GM12878 (cell line): Measurements from ENCODE around the gene NUAK2. TPM values are rescaled to one million over a fixed set of nuclear protein-coding genes. Genes with fewer than 3 reads are reported as not detected.

Source experiments
- ATAC-seq: fragments of 200-7000 bp; cut with Tn5 transposase; 3 replicates; pipeline ENCODE4 v1.9.1; 2020; ENCODE audit warnings: mild to moderate bottlenecking, moderate library complexity
- BruUV-seq: library from RNA; stranded (reverse); fragments of 400-500 nt; replicated peaks from 2 replicates; lab custom pipeline; 2021; lab: Mats Ljungman, UMichigan
- CTCF ChIA-PET: fragments of 300-600 bp; sonication (Branson Sonifier 250); formaldehyde crosslinking; extraction: SDS; loops from one replicate; lab custom pipeline; 2021; ENCODE audit warnings: inconsistent platforms; lab: Yijun Ruan, JAX
- POLR2A ChIA-PET: fragments of 350-600 bp; formaldehyde crosslinking; extraction: SDS; loops from one replicate; lab custom pipeline; 2021; ENCODE audit warnings: inconsistent platforms; lab: Charles Lee
- RAD21 ChIA-PET: fragments of 300-600 bp; sonication (Branson Sonifier 250); formaldehyde crosslinking; loops from one replicate; lab custom pipeline; 2023; ENCODE audit warnings: antibody characterized with exemption; ENCODE audit not compliant: unreplicated experiment; lab: Charles Lee
- SMC1A ChIA-PET: fragments of 300-600 bp; sonication (Branson Sonifier 250); formaldehyde crosslinking; loops from one replicate; lab custom pipeline; 2023; ENCODE audit not compliant: unreplicated experiment, uncharacterized antibody; lab: Charles Lee
- DNase-seq: peaks from one replicate; pipeline ENCODE4 v3.0.0-alpha.2; 2011; ENCODE audit warnings: low read depth, low spot score
- FAIRE-seq: peaks from 3 replicates; lab custom pipeline; 2011; peaks lifted over from hg19 to GRCh38; lab: Jason Lieb, UNC
- H2AFZ ChIP-seq: 2 replicates; pipeline ENCODE4 v1.6.0; 2011; ENCODE audit warnings: low read depth, low read length, control low read depth; ENCODE audit not compliant: control insufficient read depth
- H3K27ac ChIP-seq: 2 replicates; pipeline ENCODE4 v1.5.1; 2011; ENCODE audit warnings: control low read depth; ENCODE audit not compliant: control insufficient read depth, insufficient read depth
- H3K27me3 ChIP-seq, 2 experiments: replicated peaks in 1 of 2; 2 replicates each; pipeline versions ENCODE4 v1.6.0 to v1.6.1; 2011; ENCODE audit warnings: low read length in 1 of 2; ENCODE audit not compliant: control insufficient read depth in 2 of 2, insufficient read depth in 2 of 2
- H3K36me3 ChIP-seq, 2 experiments: 2 replicates each; pipeline ENCODE4 v1.5.1; 2011; ENCODE audit warnings: low read length in 1 of 2; ENCODE audit not compliant: control insufficient read depth in 2 of 2, insufficient read depth in 2 of 2
- H3K4me1 ChIP-seq: 2 replicates; pipeline ENCODE4 v1.6.1; 2011; ENCODE audit warnings: mild to moderate bottlenecking, low read length, moderate library complexity, mixed read lengths; ENCODE audit not compliant: control insufficient read depth, insufficient read depth
- H3K4me2 ChIP-seq: 2 replicates; pipeline ENCODE4 v1.6.0; 2011; ENCODE audit warnings: control low read depth; ENCODE audit not compliant: control insufficient read depth, insufficient read depth
- H3K4me3 ChIP-seq: fragments of 200-600 bp; sonication (generic); 2 replicates; pipeline ENCODE4 v1.5.1; 2016
- H3K79me2 ChIP-seq: 2 replicates; pipeline ENCODE4 v1.6.0; 2011; ENCODE audit warnings: low read length; ENCODE audit not compliant: control insufficient read depth, insufficient read depth
- H3K9ac ChIP-seq: 2 replicates; pipeline ENCODE4 v1.8.0; 2011; ENCODE audit warnings: low read length, control low read depth, mixed read lengths; ENCODE audit not compliant: control insufficient read depth, insufficient read depth
- H3K9me3 ChIP-seq: replicated peaks from 3 replicates; pipeline ENCODE4 v1.5.1; 2011; ENCODE audit warnings: mild to moderate bottlenecking, low read length; ENCODE audit not compliant: control insufficient read depth, insufficient read depth
- H4K20me1 ChIP-seq: 2 replicates; pipeline ENCODE4 v1.6.0; 2011; ENCODE audit not compliant: control insufficient read depth, insufficient read depth
- BHLHE40 ChIP-seq, 2 experiments: fragments of 450-650 bp in 1 of 2; IDR thresholded peaks; 2 replicates each; pipeline ENCODE4 v1.6.1; 2011 to 2017; ENCODE audit warnings: low read depth in 2 of 2, borderline replicate concordance in 1 of 2, improper control_type of control experiment in 1 of 2, low read length in 1 of 2, mild to moderate bottlenecking in 1 of 2
- IKZF1 ChIP-seq: fragments of 450-650 bp; conservative IDR thresholded peaks from 2 replicates; pipeline ENCODE4 v1.6.1; 2017; ENCODE audit warnings: antibody characterized with exemption, mild to moderate bottlenecking
- IRF4 ChIP-seq: IDR thresholded peaks from 2 replicates; pipeline ENCODE4 v1.6.1; 2011; ENCODE audit warnings: low read depth, low read length
- KAT2A ChIP-seq: conservative IDR thresholded peaks from 2 replicates; pipeline ENCODE4 v1.6.1; 2011; ENCODE audit warnings: low read depth, low read length; ENCODE audit not compliant: control insufficient read depth
- LARP7 ChIP-seq: fragments of 450-650 bp; IDR thresholded peaks from 2 replicates; pipeline ENCODE4 v1.6.1; 2017; ENCODE audit warnings: mild to moderate bottlenecking
- MEF2B ChIP-seq: fragments of 450-650 bp; IDR thresholded peaks from 2 replicates; pipeline ENCODE4 v1.6.1; 2018; ENCODE audit warnings: mild to moderate bottlenecking, moderate library complexity; ENCODE audit not compliant: partially characterized antibody, poor library complexity, severe bottlenecking
- MYC ChIP-seq: IDR thresholded peaks from 2 replicates; pipeline ENCODE4 v1.6.1; 2011; ENCODE audit warnings: mild to moderate bottlenecking, low read length, moderate library complexity, inconsistent platforms; ENCODE audit not compliant: insufficient read depth, insufficient replicate concordance, insufficient read length, severe bottlenecking
- PML ChIP-seq: IDR thresholded peaks from 2 replicates; pipeline ENCODE4 v1.6.1; 2012; ENCODE audit warnings: low read length, inconsistent platforms
- POLR2AphosphoS5 ChIP-seq: IDR thresholded peaks from 2 replicates; pipeline ENCODE4 v1.6.1; 2011; ENCODE audit warnings: mild to moderate bottlenecking, low read length, inconsistent platforms
- WGBS: methylation state at CpG from one replicate; pipeline ENCODE4 v1.1.6; 2016; ENCODE audit warnings: low lambda C conversion rate; ENCODE audit not compliant: insufficient replicate concordance, insufficient coverage; ENCODE audit errors: missing lambda C conversion rate; 5-methylcytosine and 5-hydroxymethylcytosine counted together
- in situ Hi-C: fragments of 300-500 bp; cut with MboI; formaldehyde crosslinking; loops from 9 replicates; pipeline ENCODE4 v1.14.3; 2018; ENCODE audit warnings: mixed read lengths
- intact Hi-C: fragments of 100-400 bp; cut with micrococcal nuclease; formaldehyde crosslinking; loops from one replicate; pipeline ENCODE4 v1.14.2; 2022; ENCODE audit not compliant: unreplicated experiment
- polyA plus RNA-seq, 11 experiments: library from polyadenylated mRNA; depleted of rRNA in 4 of 11; unstranded in 6 of 11; stranded (reverse) in 5 of 11; fragments of >200 nt; fragmentation: Nextera tagmentation in 4 of 11; fragmentation: Illumina TruSeq in 1 of 11; extraction: Ambion mirVana in 4 of 11; extraction: Trizol in 1 of 11; gene quantifications; 1 replicate in 1 of 11; 2 replicates in 10 of 11; pipeline versions ENCODE4 v1.2.1 to v1.2.3, GENCODE V29; 2011 to 2016; ENCODE audit warnings: inconsistent platforms in 2 of 11, missing spikeins in 2 of 11, low read depth in 1 of 11
- total RNA-seq, 4 experiments: library from RNA; depleted of rRNA in 3 of 4; stranded (reverse); fragments of >200 nt in 3 of 4; fragmentation: Illumina TruSeq in 1 of 4; extraction: Trizol in 1 of 4; gene quantifications; 2 replicates each; pipeline versions ENCODE4 v1.2.1 to v1.2.3, GENCODE V29; 2013 to 2021
- TF ChIP-seq, protein P1 (sequence below): fragments of 450-650 bp; IDR thresholded peaks from 2 replicates; pipeline ENCODE4 v1.6.1; 2016; ENCODE audit warnings: mild to moderate bottlenecking, moderate library complexity, borderline replicate concordance
- TF ChIP-seq, protein P2 (sequence below): IDR thresholded peaks from 2 replicates; pipeline ENCODE4 v1.6.1; 2011; ENCODE audit warnings: mild to moderate bottlenecking, low read depth, low read length, moderate library complexity; ENCODE audit not compliant: insufficient replicate concordance
- TF ChIP-seq, protein P3 (sequence below): fragments of 450-650 bp; IDR thresholded peaks from 2 replicates; pipeline ENCODE4 v1.6.1; 2017; ENCODE audit warnings: mild to moderate bottlenecking, moderate library complexity

Gene NUAK2
- total and polyA plus RNA-seq, 10 of the 15 experiments (the other 5 are each of a cell fraction or from before 2014, with no cell fraction given): 0.27 to 3.0 (median 1.2) TPM

DNA sequence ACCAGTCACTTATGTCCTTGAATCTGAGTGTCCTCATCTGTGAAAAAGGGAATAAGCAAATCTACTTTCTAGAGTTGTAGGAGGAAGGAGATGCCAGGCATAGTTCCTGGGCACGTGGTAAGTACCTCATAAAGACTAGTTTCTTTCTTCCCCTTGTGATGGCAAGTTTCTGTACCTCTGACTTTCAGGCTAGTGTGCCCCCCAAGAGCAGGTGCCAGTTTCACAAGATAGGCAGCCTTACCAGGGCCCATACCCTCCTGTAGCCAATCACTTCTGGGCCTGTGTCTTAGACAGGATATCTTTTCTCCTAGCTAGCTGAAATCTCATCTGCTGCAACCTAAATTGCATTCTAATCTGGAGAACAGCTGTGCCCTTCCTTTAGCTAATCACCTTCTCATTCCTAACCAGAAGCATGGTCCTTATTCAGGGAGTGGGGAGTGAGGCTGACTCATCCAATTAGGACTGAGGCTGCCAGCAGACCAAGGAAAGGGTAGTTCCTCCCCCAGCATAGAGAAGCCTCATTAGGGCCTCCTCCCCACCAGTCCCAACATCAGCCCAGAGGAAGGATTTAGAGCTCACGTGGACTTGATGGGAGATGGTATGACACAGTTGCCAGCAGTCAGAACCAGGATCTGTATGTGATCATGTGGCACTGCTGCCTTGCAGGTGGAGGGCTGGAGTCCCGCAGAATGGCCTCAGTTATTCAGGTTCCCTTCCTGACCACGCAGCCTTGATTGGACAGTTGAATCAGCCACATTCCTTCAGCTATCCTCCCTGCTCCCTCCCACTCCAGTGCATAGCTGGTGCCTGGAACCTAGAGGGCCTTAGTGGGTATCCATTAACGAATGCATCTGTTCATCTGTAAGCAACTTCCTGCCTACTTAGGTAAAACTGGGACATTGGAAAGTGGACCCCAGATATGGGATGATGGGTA lies 27.3 kb upstream of the NUAK2 start:
- FAIRE-seq: no peak
- SMC1A ChIA-PET: interaction anchor here (0.6 to 2.7 kb wide), 8 partner anchors 11 to 243 kb away, joined by 3 to 11 read pairs (median 3); no protein-coding TSS in a partner anchor
- TF ChIP-seq IRF4 (no peak), MEF2B (no peak), BHLHE40 (IDR thresholded peaks at IDR 0.05; ENCODE audit: borderline replicate concordance in 1 of 2, low read depth in 2 of 2, low read length in 1 of 2) (no peak), MYC (no peak), LARP7 (no peak), POLR2AphosphoS5 (no peak), IKZF1 (no peak), KAT2A (no peak), PML (no peak)
- TF ChIP-seq, protein P1, sequence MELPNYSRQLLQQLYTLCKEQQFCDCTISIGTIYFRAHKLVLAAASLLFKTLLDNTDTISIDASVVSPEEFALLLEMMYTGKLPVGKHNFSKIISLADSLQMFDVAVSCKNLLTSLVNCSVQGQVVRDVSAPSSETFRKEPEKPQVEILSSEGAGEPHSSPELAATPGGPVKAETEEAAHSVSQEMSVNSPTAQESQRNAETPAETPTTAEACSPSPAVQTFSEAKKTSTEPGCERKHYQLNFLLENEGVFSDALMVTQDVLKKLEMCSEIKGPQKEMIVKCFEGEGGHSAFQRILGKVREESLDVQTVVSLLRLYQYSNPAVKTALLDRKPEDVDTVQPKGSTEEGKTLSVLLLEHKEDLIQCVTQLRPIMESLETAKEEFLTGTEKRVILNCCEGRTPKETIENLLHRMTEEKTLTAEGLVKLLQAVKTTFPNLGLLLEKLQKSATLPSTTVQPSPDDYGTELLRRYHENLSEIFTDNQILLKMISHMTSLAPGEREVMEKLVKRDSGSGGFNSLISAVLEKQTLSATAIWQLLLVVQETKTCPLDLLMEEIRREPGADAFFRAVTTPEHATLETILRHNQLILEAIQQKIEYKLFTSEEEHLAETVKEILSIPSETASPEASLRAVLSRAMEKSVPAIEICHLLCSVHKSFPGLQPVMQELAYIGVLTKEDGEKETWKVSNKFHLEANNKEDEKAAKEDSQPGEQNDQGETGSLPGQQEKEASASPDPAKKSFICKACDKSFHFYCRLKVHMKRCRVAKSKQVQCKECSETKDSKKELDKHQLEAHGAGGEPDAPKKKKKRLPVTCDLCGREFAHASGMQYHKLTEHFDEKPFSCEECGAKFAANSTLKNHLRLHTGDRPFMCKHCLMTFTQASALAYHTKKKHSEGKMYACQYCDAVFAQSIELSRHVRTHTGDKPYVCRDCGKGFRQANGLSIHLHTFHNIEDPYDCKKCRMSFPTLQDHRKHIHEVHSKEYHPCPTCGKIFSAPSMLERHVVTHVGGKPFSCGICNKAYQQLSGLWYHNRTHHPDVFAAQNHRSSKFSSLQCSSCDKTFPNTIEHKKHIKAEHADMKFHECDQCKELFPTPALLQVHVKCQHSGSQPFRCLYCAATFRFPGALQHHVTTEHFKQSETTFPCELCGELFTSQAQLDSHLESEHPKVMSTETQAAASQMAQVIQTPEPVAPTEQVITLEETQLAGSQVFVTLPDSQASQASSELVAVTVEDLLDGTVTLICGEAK: no peak
- TF ChIP-seq, protein P2, sequence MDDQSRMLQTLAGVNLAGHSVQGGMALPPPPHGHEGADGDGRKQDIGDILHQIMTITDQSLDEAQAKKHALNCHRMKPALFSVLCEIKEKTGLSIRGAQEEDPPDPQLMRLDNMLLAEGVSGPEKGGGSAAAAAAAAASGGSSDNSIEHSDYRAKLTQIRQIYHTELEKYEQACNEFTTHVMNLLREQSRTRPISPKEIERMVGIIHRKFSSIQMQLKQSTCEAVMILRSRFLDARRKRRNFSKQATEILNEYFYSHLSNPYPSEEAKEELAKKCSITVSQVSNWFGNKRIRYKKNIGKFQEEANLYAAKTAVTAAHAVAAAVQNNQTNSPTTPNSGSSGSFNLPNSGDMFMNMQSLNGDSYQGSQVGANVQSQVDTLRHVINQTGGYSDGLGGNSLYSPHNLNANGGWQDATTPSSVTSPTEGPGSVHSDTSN: no peak
- TF ChIP-seq, protein P3, sequence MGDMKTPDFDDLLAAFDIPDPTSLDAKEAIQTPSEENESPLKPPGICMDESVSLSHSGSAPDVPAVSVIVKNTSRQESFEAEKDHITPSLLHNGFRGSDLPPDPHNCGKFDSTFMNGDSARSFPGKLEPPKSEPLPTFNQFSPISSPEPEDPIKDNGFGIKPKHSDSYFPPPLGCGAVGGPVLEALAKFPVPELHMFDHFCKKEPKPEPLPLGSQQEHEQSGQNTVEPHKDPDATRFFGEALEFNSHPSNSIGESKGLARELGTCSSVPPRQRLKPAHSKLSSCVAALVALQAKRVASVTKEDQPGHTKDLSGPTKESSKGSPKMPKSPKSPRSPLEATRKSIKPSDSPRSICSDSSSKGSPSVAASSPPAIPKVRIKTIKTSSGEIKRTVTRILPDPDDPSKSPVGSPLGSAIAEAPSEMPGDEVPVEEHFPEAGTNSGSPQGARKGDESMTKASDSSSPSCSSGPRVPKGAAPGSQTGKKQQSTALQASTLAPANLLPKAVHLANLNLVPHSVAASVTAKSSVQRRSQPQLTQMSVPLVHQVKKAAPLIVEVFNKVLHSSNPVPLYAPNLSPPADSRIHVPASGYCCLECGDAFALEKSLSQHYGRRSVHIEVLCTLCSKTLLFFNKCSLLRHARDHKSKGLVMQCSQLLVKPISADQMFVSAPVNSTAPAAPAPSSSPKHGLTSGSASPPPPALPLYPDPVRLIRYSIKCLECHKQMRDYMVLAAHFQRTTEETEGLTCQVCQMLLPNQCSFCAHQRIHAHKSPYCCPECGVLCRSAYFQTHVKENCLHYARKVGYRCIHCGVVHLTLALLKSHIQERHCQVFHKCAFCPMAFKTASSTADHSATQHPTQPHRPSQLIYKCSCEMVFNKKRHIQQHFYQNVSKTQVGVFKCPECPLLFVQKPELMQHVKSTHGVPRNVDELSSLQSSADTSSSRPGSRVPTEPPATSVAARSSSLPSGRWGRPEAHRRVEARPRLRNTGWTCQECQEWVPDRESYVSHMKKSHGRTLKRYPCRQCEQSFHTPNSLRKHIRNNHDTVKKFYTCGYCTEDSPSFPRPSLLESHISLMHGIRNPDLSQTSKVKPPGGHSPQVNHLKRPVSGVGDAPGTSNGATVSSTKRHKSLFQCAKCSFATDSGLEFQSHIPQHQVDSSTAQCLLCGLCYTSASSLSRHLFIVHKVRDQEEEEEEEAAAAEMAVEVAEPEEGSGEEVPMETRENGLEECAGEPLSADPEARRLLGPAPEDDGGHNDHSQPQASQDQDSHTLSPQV: no peak

More for the DNA sequence above, 27.3 kb upstream of the NUAK2 start:
- intact Hi-C loops (no loop called here), in situ Hi-C loops (no loop called here)
- Histone ChIP-seq H2AFZ (no peak overlapping the region), H3K79me2 (no peaks in the 10 kb centered on the region), H3K4me2 (no peak overlapping the region), H3K27ac (no peak overlapping the region), H3K9ac (no peak overlapping the region), H3K4me3 (no peak overlapping the region), H4K20me1 (no peaks in the 10 kb centered on the region), H3K4me1 (no peaks in the 10 kb centered on the region), H3K27me3 (peaks cover 6 to 12% of the 10 kb centered on the region in 2 experiments; a peak in 3 of 4 replicates), H3K36me3 (no peaks in the 10 kb centered on the region), H3K9me3 (no peaks in the 10 kb centered on the region)
- POLR2A ChIA-PET: no interaction called here
- BruUV-seq: no TSS peak
- 0% methylated on average over 4 of the region's 5 CpGs for WGBS
- ATAC-seq (no peak; the same call in 2 of the 3 replicates), DNase-seq (no peak)
- RAD21 ChIA-PET: interaction anchor here (0.5 to 1.3 kb wide), 4 partner anchors 12 to 137 kb away, joined by 3 to 6 read pairs (median 4); no protein-coding TSS in a partner anchor
- CTCF ChIA-PET: interaction anchor here (1.2 to 4.4 kb wide), 7 partner anchors 9 to 175 kb away, joined by 3 to 45 read pairs (median 6); no protein-coding TSS in a partner anchor
